Tongue (tissue), 2 donors: ENCODE results near the gene SPAG16. TPM values are rescaled to one million over a fixed set of nuclear protein-coding genes. Genes with fewer than 3 reads are reported as not detected.
A peak's percentile ranks its signal among the peaks of the same experiment; 100 is the strongest.

Experiments used
- DNase-seq: peaks from one replicate; pipeline ENCODE4 v3.0.0-alpha.2; 2015
- total RNA-seq: library from RNA; depleted of rRNA; stranded (reverse); fragments of >200 nt; gene quantifications from one replicate; pipeline ENCODE4 v1.2.3, GENCODE V29; 2014

The SPAG16 gene
- total RNA-seq, result 32.6 TPM

- peak; percentile 98 for DNase-seq
These were observed at the start of gene SPAG16 for GRCh38 chr2:213284105-213285090. SPAG16 (plus strand) TSS chr2:213284464.

- DNase-seq, result no peak
These were observed 49.6 kb upstream of the SPAG16 start for GRCh38 chr2:213234641-213235040.

- no peak for DNase-seq
These were observed 48.5 kb upstream of the SPAG16 start for GRCh38 chr2:213235741-213236140.

- DNase-seq, result no peak
These were observed 47.0 kb upstream of the SPAG16 start for GRCh38 chr2:213237251-213237650.

GRCh38 chr2:213237787-213238186, 46.5 kb upstream of the SPAG16 start:
- DNase-seq, result no peak

GRCh38 chr2:213238753-213239495, 45.3 kb upstream of the SPAG16 start:
- peak; percentile 62 for DNase-seq

- no peak for DNase-seq
These were observed 42.4 kb upstream of the SPAG16 start for GRCh38 chr2:213241817-213242216.

- DNase-seq, result no peak
These were observed 41.6 kb upstream of the SPAG16 start for GRCh38 chr2:213242653-213243052.

GRCh38 chr2:213243189-213244044, 40.8 kb upstream of the SPAG16 start:
- no peak for DNase-seq

- peak; percentile 64 for DNase-seq
These were observed 37.6 kb upstream of the SPAG16 start for GRCh38 chr2:213246497-213247281.

- DNase-seq, result no peak
These were observed 36.7 kb upstream of the SPAG16 start for GRCh38 chr2:213247566-213247965.

- no peak for DNase-seq
These were observed 35.6 kb upstream of the SPAG16 start for GRCh38 chr2:213248637-213249036.

GRCh38 chr2:213249502-213249901, 34.8 kb upstream of the SPAG16 start:
- no peak for DNase-seq

GRCh38 chr2:213251618-213252017, 32.6 kb upstream of the SPAG16 start:
- peak; percentile 84 for DNase-seq

GRCh38 chr2:213252206-213252605, 32.1 kb upstream of the SPAG16 start:
- DNase-seq, result no peak

- DNase-seq, result no peak
These were observed 31.1 kb upstream of the SPAG16 start for GRCh38 chr2:213253162-213253561.

GRCh38 chr2:213259266-213259665, 25.0 kb upstream of the SPAG16 start:
- DNase-seq, result no peak

GRCh38 chr2:213261237-213261636, 23.0 kb upstream of the SPAG16 start:
- DNase-seq, result no peak

GRCh38 chr2:213261715-213262114, 22.5 kb upstream of the SPAG16 start:
- DNase-seq, result no peak

- DNase-seq, result no peak
These were observed 18.6 kb upstream of the SPAG16 start for GRCh38 chr2:213265679-213266078.

- DNase-seq, result peak; percentile 48
These were observed 17.8 kb upstream of the SPAG16 start for GRCh38 chr2:213266421-213266820.
